Suprapubic skin (tissue), 4 donors: ENCODE results near the gene SLC9B1.
"Not testable (repeated sequence)": the region's sequence is repeated elsewhere in the genome, so short reads cannot be mapped to it uniquely, and the experiment has no call there.

Experiments used
- CTCF ChIP-seq, 2 donors: fragments of 200-600 bp in 1 of 2; fragments of 450-650 bp in 1 of 2; sonication (generic) in 1 of 2; IDR thresholded peaks; one replicate each; pipeline ENCODE4 v1.5.1; 2016 to 2019; ENCODE audit warnings: antibody characterized with exemption in 2 of 2, mild to moderate bottlenecking in 1 of 2, moderate library complexity in 1 of 2
- EP300 ChIP-seq: sonication (generic); formaldehyde crosslinking; IDR thresholded peaks from one replicate; pipeline ENCODE4 v1.6.1; 2017; ENCODE audit warnings: antibody characterized with exemption
- POLR2AphosphoS5 ChIP-seq, 3 donors: sonication (generic); formaldehyde crosslinking; IDR thresholded peaks; one replicate each; pipeline ENCODE4 v1.6.1; 2017; ENCODE audit warnings: antibody characterized with exemption in 3 of 3

- not testable (repeated sequence) for TF ChIP-seq EP300; POLR2AphosphoS5 (IDR thresholded peaks at IDR 0.05); CTCF (IDR thresholded peaks at IDR 0.05)
Measured at GRCh38 chr4:102878349-102878748, 141.2 kb downstream of the SLC9B1 start.
